Glutamatergic neuron (in vitro differentiated cells): ENCODE data around the gene FAM221A. TPM values are rescaled to one million over a fixed set of nuclear protein-coding genes. Genes with fewer than 3 reads are reported as not detected.
"Not testable (repeated sequence)": the region's sequence is repeated elsewhere in the genome, so short reads cannot be mapped to it uniquely, and the experiment has no call there.

Experiments
- DNase-seq: peaks from one replicate; pipeline ENCODE4 v3.0.0; 2022
- H3K27ac Mint-ChIP-seq: one replicate; pipeline ENCODE4 v1.8.0; 2020; ENCODE audit warnings: mild to moderate bottlenecking, mixed read lengths, inconsistent platforms; ENCODE audit not compliant: unreplicated experiment
- H3K27me3 Mint-ChIP-seq: one replicate; pipeline ENCODE4 v1.8.0; 2020; ENCODE audit warnings: mild to moderate bottlenecking, moderate library complexity, mixed read lengths, inconsistent platforms; ENCODE audit not compliant: unreplicated experiment
- H3K36me3 Mint-ChIP-seq: one replicate; pipeline ENCODE4 v1.8.0; 2020; ENCODE audit warnings: mild to moderate bottlenecking, mixed read lengths, inconsistent platforms; ENCODE audit not compliant: unreplicated experiment
- H3K4me1 Mint-ChIP-seq: one replicate; pipeline ENCODE4 v1.8.0; 2020; ENCODE audit warnings: mild to moderate bottlenecking, low read depth, mixed read lengths, inconsistent platforms; ENCODE audit not compliant: unreplicated experiment
- H3K4me3 Mint-ChIP-seq: one replicate; pipeline ENCODE4 v1.8.0; 2020; ENCODE audit warnings: mild to moderate bottlenecking, mixed read lengths, inconsistent platforms; ENCODE audit not compliant: unreplicated experiment
- H3K9me3 Mint-ChIP-seq: one replicate; pipeline ENCODE4 v1.8.0; 2020; ENCODE audit warnings: mild to moderate bottlenecking, moderate library complexity, mixed read lengths, inconsistent platforms; ENCODE audit not compliant: unreplicated experiment
- CTCF ChIP-seq: fragments of 200-600 bp; sonication (generic); IDR thresholded peaks from one replicate; pipeline ENCODE4 v1.5.0; 2021; ENCODE audit not compliant: partially characterized antibody, unreplicated experiment
- total RNA-seq: library from RNA; stranded (reverse); fragmentation: NEBNext Ultra II Directional; extraction: Animal tissue kit (Norgen Biotek cat#: 25700); gene quantifications from one replicate; pipeline ENCODE4 v1.2.1, GENCODE V29; 2021; ENCODE audit not compliant: unreplicated experiment

FAM221A gene
- total RNA-seq, 1 donor from 2014 or later = 23.2 TPM

- Mint-ChIP-seq H3K27me3 (peaks cover 2% of the 10 kb centered on the region), H3K27ac (no peak overlapping the region), H3K36me3 (no peaks in the 10 kb centered on the region), H3K9me3 (peaks cover 2% of the 10 kb centered on the region), H3K4me3 (no peak overlapping the region), H3K4me1 (no peaks in the 10 kb centered on the region)
- no peak for DNase-seq
- no peak for TF ChIP-seq CTCF
Observed at GRCh38 chr7:23715099-23715498, 35.1 kb downstream of the FAM221A start.

GRCh38 chr7:23717788-23718187, 37.8 kb downstream of the FAM221A start:
- peaks cover 5% of the 10 kb centered on the region for H3K36me3 Mint-ChIP-seq
- no peaks in the 10 kb centered on the region for H3K9me3 Mint-ChIP-seq
- no peak overlapping the region for H3K27ac Mint-ChIP-seq
- H3K4me3 Mint-ChIP-seq = no peak overlapping the region
- H3K4me1 Mint-ChIP-seq = no peaks in the 10 kb centered on the region
- DNase-seq = no peak
- H3K27me3 Mint-ChIP-seq = peaks cover 2% of the 10 kb centered on the region
- TF ChIP-seq CTCF = no peak

GRCh38 chr7:23721456-23721855, 41.5 kb downstream of the FAM221A start:
- H3K9me3 Mint-ChIP-seq = no peaks in the 10 kb centered on the region
- TF ChIP-seq CTCF = no peak
- peaks cover 10% of the 10 kb centered on the region for H3K36me3 Mint-ChIP-seq
- no peak overlapping the region for H3K4me3 Mint-ChIP-seq
- DNase-seq = no peak
- H3K27me3 Mint-ChIP-seq = peaks cover 2% of the 10 kb centered on the region
- H3K4me1 Mint-ChIP-seq = no peaks in the 10 kb centered on the region
- no peak overlapping the region for H3K27ac Mint-ChIP-seq

GRCh38 chr7:23722587-23723216, 42.7 kb downstream of the FAM221A start:
- not testable (repeated sequence) for H3K4me3 Mint-ChIP-seq, H3K27me3 Mint-ChIP-seq, H3K9me3 Mint-ChIP-seq, DNase-seq, H3K4me1 Mint-ChIP-seq, H3K27ac Mint-ChIP-seq, H3K36me3 Mint-ChIP-seq

GRCh38 chr7:23724113-23724512, 44.1 kb downstream of the FAM221A start:
- H3K4me3 Mint-ChIP-seq, H3K9me3 Mint-ChIP-seq, H3K27ac Mint-ChIP-seq, H3K36me3 Mint-ChIP-seq, H3K4me1 Mint-ChIP-seq, H3K27me3 Mint-ChIP-seq, DNase-seq: not testable (repeated sequence)

- H3K4me3 Mint-ChIP-seq = no peak overlapping the region
- no peak for TF ChIP-seq CTCF
- no peaks in the 10 kb centered on the region for H3K4me1 Mint-ChIP-seq
- peaks cover 4% of the 10 kb centered on the region for H3K9me3 Mint-ChIP-seq
- H3K27ac Mint-ChIP-seq = no peak overlapping the region
- peaks cover 18% of the 10 kb centered on the region for H3K36me3 Mint-ChIP-seq
- H3K27me3 Mint-ChIP-seq = peaks cover 2% of the 10 kb centered on the region
- no peak for DNase-seq
Observed at GRCh38 chr7:23742051-23742450, 62.1 kb downstream of the FAM221A start.
